Stomach (tissue), 19 donors: ENCODE measurements around the gene OGFRL1. TPM values are rescaled to one million over a fixed set of nuclear protein-coding genes. Genes with fewer than 3 reads are reported as not detected.

ENCODE experiments used
- DNase-seq, 2 donors: peaks; one replicate each; pipeline versions ENCODE4 v3.0.0 to v3.0.0-alpha.2; 2013 to 2019
- H3K27ac ChIP-seq, 5 donors: fragments of 200-600 bp in 4 of 5; sonication (generic) in 4 of 5; one replicate each; pipeline ENCODE4 v1.5.1; 2013 to 2019; ENCODE audit warnings: mild to moderate bottlenecking in 1 of 5, moderate library complexity in 1 of 5
- H3K27me3 ChIP-seq, 3 donors: fragments of 200-600 bp; sonication (generic); one replicate each; pipeline ENCODE4 v1.5.1; 2017 to 2019; ENCODE audit warnings: mixed run types in 1 of 3
- H3K36me3 ChIP-seq, 4 donors: fragments of 200-600 bp; sonication (generic); 1 replicate in 3 of 4; 2 replicates in 1 of 4; pipeline ENCODE4 v1.5.1; 2016 to 2019
- H3K4me1 ChIP-seq, 4 donors: fragments of 200-600 bp; sonication (generic); one replicate each; pipeline ENCODE4 v1.5.1; 2016 to 2019
- H3K4me3 ChIP-seq, 4 donors: fragments of 200-600 bp; sonication (generic) in 3 of 4; one replicate each; pipeline ENCODE4 v1.5.1; 2016 to 2019; ENCODE audit warnings: mild to moderate bottlenecking in 1 of 4
- H3K9me3 ChIP-seq, 4 donors: fragments of 200-600 bp; sonication (generic); one replicate each; pipeline ENCODE4 v1.5.1; 2016 to 2019
- EP300 ChIP-seq: sonication (generic); formaldehyde crosslinking; IDR thresholded peaks from one replicate; pipeline ENCODE4 v1.6.1; 2017; ENCODE audit warnings: antibody characterized with exemption
- POLR2A ChIP-seq, 4 donors: fragments of 450-650 bp; IDR thresholded peaks; one replicate each; pipeline ENCODE4 v1.6.1; 2016; ENCODE audit warnings: antibody characterized with exemption in 4 of 4, control low read depth in 2 of 4, mild to moderate bottlenecking in 1 of 4, moderate library complexity in 1 of 4
- POLR2AphosphoS5 ChIP-seq, 3 donors: sonication (generic); formaldehyde crosslinking; IDR thresholded peaks; one replicate each; pipeline ENCODE4 v1.6.1; 2016; ENCODE audit warnings: antibody characterized with exemption in 3 of 3
- WGBS, 5 donors: extraction: QIAGEN DNeasy Blood & Tissue Kit in 3 of 5; methylation state at CpG; one replicate each; pipeline versions ENCODE4 v1.1.5 to v1.1.7; 2013 to 2018; 5-methylcytosine and 5-hydroxymethylcytosine counted together
- intact Hi-C: fragments of 100-400 bp; cut with DNase I; formaldehyde crosslinking; loops from one replicate; pipeline ENCODE4 v1.15.1; 2023; ENCODE audit warnings: low total_unique reads
- long read RNA-seq, 10 donors: transcript quantifications; one replicate each; lab custom pipeline, GENCODE V29; 2026
- polyA plus RNA-seq, 3 donors: library from polyadenylated mRNA; stranded (reverse); fragments of 200-250 nt; gene quantifications; one replicate each; pipeline ENCODE4 v1.2.3, GENCODE V29; 2013
- total RNA-seq, 5 donors: library from RNA; depleted of rRNA; stranded (reverse); fragments of >200 nt; gene quantifications; one replicate each; pipeline versions ENCODE4 v1.1.0 to v1.2.3, GENCODE V29; 2014 to 2016
- TF ChIP-seq, protein P1 (sequence below), 7 experiments: fragments of 450-650 bp in 4 of 7; fragments of 200-600 bp in 3 of 7; sonication (generic) in 3 of 7; IDR thresholded peaks; one replicate each; pipeline ENCODE4 v1.5.1; 2016 to 2019; ENCODE audit warnings: antibody characterized with exemption in 7 of 7, control low read depth in 2 of 7, mild to moderate bottlenecking in 1 of 7
- donor health status: healthy with polysubstance abuse.
- donor health status: Bipolar disorder and iron deficiency.
- donor health status: healthy.

Gene OGFRL1
- total RNA-seq (10 to 100 TPM in 4 of 5 donors, 1 to 10 TPM in 1; 2.6 to 27.0 (median 19.0) TPM), polyA plus RNA-seq (10 to 100 TPM in 1 of 3 donors, 1 to 10 TPM in 2; 6.1 to 10.1 (median 6.3) TPM)
- long read RNA-seq, donor 1, full-length matches to known transcripts, result 1 of 1 reads
- long read RNA-seq, donor 1, partial matches to known transcripts, result 0 of 1 reads
- long read RNA-seq, donor 1, other reads (novel, unspliced or antisense), result 0 of 1 reads
- long read RNA-seq, donor 2, full-length matches to known transcripts, result 3 of 3 reads
- long read RNA-seq, donor 2, partial matches to known transcripts, result 0 of 3 reads
- long read RNA-seq, donor 2, other reads (novel, unspliced or antisense), result 0 of 3 reads
- long read RNA-seq, donor 3, result 0 reads
- long read RNA-seq, donor 4, result 0 reads
- long read RNA-seq, donor 5, full-length matches to known transcripts, result 1 of 1 reads
- long read RNA-seq, donor 5, partial matches to known transcripts, result 0 of 1 reads
- long read RNA-seq, donor 5, other reads (novel, unspliced or antisense), result 0 of 1 reads
- long read RNA-seq, donor 6, full-length matches to known transcripts, result 3 of 3 reads
- long read RNA-seq, donor 6, partial matches to known transcripts, result 0 of 3 reads
- long read RNA-seq, donor 6, other reads (novel, unspliced or antisense), result 0 of 3 reads
- long read RNA-seq, donor 7, result 0 reads
- long read RNA-seq, donor 8, full-length matches to known transcripts, result 2 of 2 reads
- long read RNA-seq, donor 8, partial matches to known transcripts, result 0 of 2 reads
- long read RNA-seq, donor 8, other reads (novel, unspliced or antisense), result 0 of 2 reads
- long read RNA-seq, donor 9, result 0 reads
- long read RNA-seq, donor 10, result 0 reads

DNA sequence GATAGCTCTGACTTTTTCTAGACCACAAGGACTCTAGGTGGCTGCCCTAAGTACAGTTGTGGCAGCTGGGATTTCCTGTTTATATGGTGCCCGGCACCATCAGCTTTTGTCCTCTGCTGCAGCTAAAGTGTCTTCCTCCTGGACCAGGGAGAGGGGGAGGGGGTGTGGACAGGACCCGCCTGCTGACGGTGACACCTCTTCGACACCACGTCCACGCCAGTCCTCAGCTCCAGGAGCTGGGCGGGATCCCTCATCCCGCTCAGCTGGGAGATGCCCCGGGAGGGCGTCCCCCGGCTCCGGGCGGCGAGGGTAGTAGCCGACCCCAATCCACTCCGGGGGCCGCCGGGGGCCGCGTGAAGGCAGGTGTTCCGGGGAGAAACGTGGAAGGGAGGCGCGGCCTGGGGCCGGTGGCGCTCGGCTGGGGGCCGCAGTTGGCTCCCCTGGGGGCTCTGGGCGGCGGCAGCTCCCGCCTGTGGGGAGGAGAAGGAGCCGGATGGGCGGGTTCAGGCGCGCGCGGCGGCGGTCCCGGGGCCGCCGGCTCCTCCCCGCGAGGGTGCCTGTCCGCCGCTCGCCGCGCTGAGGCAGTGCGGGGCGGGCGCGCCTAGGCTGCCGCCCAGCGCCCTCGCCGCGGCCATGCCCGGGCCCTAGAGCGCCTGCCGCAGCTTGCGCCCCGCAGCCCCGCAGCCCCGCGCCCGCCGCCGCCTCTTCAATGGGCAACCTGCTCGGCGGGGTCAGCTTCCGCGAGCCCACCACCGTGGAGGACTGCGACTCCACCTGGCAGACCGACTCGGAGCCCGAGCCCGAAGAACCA is at the start of gene OGFRL1:
Gene OGFRL1, plus strand, starts transcription at position 584 of the 811 bp plus-strand sequence. Its CDS starts 126 bp downstream, at position 710.
- Histone ChIP-seq H3K27me3 (no peaks in the 10 kb centered on the region), H3K9me3 (no peaks in the 10 kb centered on the region), H3K27ac (peak within 1 kb of the TSS; percentile 81 to 96 (median 92)), H3K4me3 (peak within 1 kb of the TSS; percentile 77 to 92 (median 84)), H3K36me3 (no peaks in the 10 kb centered on the region), H3K4me1 (peaks cover 19 to 49% (median 30%) of the 10 kb centered on the region in 4 donors)
- peak in 2 of 3 donors; percentile 69 to 91 for TF ChIP-seq POLR2AphosphoS5 (IDR thresholded peaks at IDR 0.05)
- TF ChIP-seq, protein P1, sequence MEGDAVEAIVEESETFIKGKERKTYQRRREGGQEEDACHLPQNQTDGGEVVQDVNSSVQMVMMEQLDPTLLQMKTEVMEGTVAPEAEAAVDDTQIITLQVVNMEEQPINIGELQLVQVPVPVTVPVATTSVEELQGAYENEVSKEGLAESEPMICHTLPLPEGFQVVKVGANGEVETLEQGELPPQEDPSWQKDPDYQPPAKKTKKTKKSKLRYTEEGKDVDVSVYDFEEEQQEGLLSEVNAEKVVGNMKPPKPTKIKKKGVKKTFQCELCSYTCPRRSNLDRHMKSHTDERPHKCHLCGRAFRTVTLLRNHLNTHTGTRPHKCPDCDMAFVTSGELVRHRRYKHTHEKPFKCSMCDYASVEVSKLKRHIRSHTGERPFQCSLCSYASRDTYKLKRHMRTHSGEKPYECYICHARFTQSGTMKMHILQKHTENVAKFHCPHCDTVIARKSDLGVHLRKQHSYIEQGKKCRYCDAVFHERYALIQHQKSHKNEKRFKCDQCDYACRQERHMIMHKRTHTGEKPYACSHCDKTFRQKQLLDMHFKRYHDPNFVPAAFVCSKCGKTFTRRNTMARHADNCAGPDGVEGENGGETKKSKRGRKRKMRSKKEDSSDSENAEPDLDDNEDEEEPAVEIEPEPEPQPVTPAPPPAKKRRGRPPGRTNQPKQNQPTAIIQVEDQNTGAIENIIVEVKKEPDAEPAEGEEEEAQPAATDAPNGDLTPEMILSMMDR (IDR thresholded peaks at IDR 0.05), result peak in 1 of 7 experiments; percentile 46
- no peak for TF ChIP-seq POLR2A (IDR thresholded peaks at IDR 0.05)
- TF ChIP-seq EP300, result no peak
- intact Hi-C loops, result no loop called here
- 0 to 1% (median 0%) methylated on average over 2 to 73 of the region's 79 CpGs for WGBS, 5 donors
- DNase-seq, result peak; percentile 79 to 92

GRCh38 chr6:71239694-71240093 is 48.9 kb upstream of the OGFRL1 start:
- Histone ChIP-seq H3K27ac (no peak overlapping the region), H3K4me1 (no peaks in the 10 kb centered on the region), H3K9me3 (no peaks in the 10 kb centered on the region), H3K27me3 (no peaks in the 10 kb centered on the region), H3K4me3 (no peak overlapping the region), H3K36me3 (no peaks in the 10 kb centered on the region)
- intact Hi-C loops, result no loop called here
- TF ChIP-seq POLR2AphosphoS5 (IDR thresholded peaks at IDR 0.05) (no peak), EP300 (no peak), POLR2A (IDR thresholded peaks at IDR 0.05) (no peak)
- TF ChIP-seq, protein P1 (IDR thresholded peaks at IDR 0.05), result no peak
- DNase-seq, result no peak
- 76 to 88% (median 82%) methylated on average over 4 to 5 of the region's 5 CpGs for WGBS, 5 donors

DNA sequence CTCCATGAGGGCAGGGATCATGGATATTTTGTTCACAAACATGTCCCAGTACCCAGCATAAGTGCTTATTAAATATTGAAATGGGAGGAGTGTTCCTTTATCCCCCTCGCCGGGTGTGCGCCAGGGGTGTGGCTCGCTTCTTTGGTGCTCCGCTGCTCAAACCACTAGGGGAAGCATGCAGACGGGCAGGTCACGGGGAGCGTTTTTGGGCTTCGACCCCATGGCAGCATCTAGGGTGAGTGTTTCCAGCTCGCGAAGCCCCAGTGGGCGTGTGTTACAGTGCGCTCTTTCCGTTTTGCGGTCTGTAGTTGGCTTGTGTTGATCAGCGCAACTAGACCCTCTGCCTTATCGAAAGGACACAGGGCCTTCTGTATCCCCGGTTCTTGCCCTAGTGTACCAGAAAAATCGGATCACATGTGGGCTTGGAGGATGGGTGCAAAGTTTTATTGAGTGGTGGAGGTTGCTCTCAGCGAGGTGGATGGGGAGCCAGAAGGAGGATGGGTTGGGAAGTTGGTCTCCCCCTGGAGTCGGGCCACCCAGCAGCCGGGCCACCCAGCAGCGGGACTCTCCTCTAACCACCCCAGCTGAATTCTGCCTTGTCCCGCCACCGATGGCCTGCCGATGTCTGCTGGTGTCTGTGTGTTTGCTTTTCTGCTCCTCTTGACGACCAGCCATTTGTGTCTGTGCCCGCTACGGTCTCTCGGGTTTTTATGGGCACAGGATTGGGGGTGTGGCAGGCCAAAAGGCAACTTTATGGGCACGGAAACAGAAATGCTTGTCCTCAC is 43.2 kb upstream of the OGFRL1 start:
- Histone ChIP-seq H3K36me3 (no peaks in the 10 kb centered on the region), H3K4me3 (no peak overlapping the region), H3K27ac (no peak overlapping the region), H3K4me1 (peaks cover 0 to 6% (median 0%) of the 10 kb centered on the region in 4 donors), H3K27me3 (no peaks in the 10 kb centered on the region), H3K9me3 (peaks cover 0 to 8% (median 2%) of the 10 kb centered on the region in 4 donors)
- no peak for DNase-seq
- intact Hi-C loops, result no loop called here
- TF ChIP-seq POLR2A (IDR thresholded peaks at IDR 0.05) (no peak), POLR2AphosphoS5 (IDR thresholded peaks at IDR 0.05) (no peak), EP300 (no peak)
- TF ChIP-seq, protein P1 (IDR thresholded peaks at IDR 0.05), result no peak
- WGBS, 5 donors, result 90 to 96% (median 96%) methylated on average over 25 to 31 of the region's 31 CpGs
